ENCODE data around the gene ADGRV1.

Gene ADGRV1, protein sequence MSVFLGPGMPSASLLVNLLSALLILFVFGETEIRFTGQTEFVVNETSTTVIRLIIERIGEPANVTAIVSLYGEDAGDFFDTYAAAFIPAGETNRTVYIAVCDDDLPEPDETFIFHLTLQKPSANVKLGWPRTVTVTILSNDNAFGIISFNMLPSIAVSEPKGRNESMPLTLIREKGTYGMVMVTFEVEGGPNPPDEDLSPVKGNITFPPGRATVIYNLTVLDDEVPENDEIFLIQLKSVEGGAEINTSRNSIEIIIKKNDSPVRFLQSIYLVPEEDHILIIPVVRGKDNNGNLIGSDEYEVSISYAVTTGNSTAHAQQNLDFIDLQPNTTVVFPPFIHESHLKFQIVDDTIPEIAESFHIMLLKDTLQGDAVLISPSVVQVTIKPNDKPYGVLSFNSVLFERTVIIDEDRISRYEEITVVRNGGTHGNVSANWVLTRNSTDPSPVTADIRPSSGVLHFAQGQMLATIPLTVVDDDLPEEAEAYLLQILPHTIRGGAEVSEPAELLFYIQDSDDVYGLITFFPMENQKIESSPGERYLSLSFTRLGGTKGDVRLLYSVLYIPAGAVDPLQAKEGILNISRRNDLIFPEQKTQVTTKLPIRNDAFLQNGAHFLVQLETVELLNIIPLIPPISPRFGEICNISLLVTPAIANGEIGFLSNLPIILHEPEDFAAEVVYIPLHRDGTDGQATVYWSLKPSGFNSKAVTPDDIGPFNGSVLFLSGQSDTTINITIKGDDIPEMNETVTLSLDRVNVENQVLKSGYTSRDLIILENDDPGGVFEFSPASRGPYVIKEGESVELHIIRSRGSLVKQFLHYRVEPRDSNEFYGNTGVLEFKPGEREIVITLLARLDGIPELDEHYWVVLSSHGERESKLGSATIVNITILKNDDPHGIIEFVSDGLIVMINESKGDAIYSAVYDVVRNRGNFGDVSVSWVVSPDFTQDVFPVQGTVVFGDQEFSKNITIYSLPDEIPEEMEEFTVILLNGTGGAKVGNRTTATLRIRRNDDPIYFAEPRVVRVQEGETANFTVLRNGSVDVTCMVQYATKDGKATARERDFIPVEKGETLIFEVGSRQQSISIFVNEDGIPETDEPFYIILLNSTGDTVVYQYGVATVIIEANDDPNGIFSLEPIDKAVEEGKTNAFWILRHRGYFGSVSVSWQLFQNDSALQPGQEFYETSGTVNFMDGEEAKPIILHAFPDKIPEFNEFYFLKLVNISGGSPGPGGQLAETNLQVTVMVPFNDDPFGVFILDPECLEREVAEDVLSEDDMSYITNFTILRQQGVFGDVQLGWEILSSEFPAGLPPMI (N-terminal part only)

DNA sequence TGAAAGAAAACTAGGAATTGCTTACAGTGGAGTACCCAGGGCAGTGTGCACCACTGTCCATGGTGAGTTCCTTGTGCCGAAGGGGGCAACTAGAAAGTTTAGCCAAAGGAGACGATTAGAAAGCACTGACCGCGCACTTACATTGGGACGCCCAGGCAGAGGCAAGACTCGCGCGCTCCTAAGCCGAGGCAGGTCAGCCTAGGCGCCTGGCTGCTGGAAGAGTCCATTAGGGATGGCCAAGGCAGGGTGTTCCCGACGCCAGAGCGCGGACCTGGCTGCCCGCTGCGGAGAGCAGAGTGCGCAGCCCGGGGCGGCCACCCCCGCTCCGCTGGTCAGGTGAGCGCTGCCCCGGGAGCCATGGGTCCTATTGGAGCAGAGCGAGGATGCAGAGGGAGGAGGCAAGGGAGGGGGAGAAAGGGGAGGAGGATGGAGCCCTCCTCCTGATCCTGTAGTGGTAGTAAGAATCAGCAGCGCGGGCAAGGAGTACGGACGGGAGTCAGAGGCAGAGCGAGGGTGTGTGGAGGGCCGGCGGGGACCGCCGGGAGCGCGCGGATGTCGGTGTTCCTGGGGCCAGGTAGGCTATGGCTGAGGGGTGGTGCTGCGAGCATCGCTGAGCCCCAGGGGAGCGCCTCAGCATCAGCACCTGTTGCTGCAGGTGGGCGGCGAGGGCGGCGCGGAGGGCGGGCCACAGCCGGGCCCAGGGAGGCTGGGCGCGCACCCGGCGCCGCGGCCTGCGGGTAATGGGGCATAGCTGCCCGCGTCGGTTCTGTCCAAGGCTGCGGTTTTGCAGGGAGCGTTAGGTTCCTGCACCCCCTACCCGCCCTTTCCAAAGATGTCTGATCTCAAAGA lies at the start of gene ADGRV1:
ADGRV1 (plus strand) TSS at position 454 of the 849 bp plus-strand sequence; CDS start at position 553, 99 bp downstream.
- peak; percentile 12 for DNase-seq (ENCODE audit: low read depth)

DNA sequence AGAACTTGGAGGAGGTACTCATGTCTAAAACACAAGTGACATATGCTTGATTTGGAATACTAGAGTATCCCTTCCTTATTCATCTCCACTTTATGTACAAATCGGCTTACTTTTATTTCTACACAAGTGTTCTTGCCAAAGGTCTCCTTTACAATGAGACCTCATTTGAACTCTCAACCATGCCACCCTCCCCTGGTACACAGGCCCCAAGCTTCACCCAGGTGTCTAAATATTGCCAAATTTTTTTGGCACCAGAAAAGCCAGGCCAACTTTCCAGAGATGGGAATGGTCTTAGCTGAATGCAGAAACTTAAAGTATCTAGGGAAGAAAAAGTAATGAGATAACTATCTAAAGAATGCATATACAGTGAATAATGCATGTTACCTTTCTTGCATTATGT lies 48.2 kb upstream of the ADGRV1 start:
- no peak for DNase-seq (ENCODE audit: low read depth)

DNA sequence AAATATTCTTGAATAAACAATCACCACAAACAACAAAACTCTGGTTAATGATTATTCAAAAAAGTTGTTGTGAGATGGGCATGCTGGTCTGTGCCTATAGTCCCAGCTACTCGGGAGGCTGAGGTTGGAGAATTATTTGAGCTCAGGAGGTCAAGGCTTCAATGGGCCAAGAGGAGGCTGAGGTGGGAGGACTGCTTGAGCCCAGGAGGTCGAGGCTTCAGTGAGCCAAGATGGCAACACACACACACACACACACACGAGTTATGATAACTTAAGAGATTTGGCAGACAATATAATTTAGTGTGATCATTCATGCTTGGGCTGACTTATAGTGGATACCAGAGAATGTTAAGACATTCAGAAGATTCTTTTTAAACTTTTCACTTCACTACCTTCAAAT lies 44.1 kb upstream of the ADGRV1 start:
- no peak for DNase-seq (ENCODE audit: low read depth)

DNA sequence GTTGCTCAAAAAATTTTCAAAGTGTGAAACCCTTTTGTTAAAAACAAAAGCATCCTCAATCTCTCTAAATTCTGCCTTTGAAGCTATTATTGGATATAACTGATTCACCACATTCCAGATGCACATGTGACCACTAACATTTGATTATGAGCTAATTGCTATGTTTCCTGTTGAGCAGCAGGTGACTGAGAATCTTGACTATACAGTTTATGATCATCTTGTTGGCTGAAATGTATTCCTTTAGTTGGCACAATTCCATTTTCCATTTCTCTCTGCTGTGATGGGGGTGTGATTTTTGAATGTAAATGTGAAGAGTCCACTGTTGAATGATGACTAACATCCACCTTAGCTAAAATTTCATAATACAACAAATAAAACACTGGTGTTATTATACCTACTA lies 39.9 kb upstream of the ADGRV1 start:
- DNase-seq (ENCODE audit: low read depth) = peak; percentile 43

DNA sequence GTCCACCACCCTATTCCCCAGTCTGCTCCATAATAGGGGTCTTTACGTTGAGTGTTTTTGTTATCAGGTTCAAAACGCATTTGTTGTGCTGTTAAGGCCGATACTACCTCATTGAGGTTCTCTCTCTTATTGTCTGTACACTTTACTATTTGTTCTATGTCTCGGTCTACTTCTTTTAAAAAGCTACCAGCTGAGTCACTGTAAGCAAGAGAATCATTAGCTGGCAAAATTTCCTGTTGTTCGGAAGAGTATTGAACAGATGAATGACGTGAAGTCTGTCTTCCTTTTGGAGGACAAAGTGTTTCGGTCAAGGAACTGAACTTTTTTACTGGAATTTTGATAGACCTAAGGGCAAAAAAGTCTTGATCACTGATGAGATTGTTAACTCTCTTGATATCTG lies 39.5 kb upstream of the ADGRV1 start:
- DNase-seq (ENCODE audit: low read depth) = no peak

DNA sequence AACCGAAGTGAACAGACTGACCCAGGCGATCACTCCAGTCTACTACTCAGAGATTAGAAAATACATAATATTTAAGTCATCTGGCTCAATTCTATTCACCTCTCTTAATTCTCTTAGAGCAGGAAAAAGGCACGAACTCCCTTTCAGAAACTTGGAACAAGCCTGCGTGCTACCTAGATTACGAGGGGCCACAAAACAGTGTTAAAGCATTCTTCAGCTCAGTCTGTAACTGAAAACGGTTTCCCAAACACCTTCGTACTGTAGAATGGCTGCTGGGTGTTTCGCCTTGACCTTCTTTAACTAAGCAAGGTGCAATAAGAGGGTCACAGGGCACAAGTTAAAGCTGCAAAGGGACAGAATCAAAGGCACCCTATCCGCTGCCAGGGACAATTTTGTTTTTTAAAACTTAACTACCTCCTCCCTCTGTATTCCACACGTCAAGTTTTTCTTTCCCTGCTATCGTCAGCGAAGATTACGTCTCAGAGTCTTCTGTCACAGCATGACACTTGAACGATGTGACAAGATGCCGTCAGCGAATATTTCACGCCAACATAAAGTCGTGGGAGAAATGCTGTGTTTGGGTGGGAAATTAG lies 29.9 kb upstream of the ADGRV1 start:
- peak; percentile 38 for DNase-seq (ENCODE audit: low read depth)

DNA sequence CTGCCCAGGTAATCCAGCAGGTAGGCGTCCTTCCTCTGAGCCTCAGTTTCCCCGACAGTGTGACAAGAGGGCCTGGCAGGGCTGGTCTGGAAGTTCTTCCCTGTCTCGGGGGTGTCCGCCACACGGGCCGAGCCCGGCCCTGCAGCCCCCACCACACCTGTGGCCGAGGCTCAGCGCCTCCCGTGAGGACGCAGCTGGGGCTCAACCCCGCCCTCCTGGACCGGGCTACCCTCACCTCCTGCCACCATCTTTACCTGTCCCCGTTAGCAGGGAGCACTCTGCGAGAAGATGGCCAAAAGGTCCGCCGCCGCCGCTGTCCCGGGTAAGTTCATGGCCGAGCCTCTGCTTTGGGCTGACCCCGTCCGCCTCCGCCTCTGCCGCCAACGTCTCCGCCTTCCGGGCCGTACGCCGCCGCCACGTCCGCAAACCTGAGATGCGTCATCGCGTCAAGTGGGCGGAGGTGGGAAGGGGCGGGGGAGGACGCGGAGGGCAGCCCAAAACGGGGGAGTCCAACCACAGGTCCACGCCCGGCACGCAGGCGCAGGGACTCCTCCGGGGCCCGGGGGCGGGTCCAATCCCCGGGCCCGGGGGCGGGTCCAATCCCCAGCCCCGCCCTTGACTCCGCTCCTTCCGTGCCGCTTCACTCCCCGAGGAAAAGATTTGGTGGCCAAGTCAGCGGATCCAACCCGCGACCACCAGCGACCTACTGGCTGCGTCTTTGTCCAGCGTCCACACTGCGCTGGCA lies 29.2 kb upstream of the ADGRV1 start, which contains the start of gene LYSMD3:
LYSMD3 (minus strand) TSS at position 391 of the 745 bp plus-strand sequence. CDS start 4,295 bp downstream, outside the sequence.
- peak; percentile 98 for DNase-seq (ENCODE audit: low read depth)

DNA sequence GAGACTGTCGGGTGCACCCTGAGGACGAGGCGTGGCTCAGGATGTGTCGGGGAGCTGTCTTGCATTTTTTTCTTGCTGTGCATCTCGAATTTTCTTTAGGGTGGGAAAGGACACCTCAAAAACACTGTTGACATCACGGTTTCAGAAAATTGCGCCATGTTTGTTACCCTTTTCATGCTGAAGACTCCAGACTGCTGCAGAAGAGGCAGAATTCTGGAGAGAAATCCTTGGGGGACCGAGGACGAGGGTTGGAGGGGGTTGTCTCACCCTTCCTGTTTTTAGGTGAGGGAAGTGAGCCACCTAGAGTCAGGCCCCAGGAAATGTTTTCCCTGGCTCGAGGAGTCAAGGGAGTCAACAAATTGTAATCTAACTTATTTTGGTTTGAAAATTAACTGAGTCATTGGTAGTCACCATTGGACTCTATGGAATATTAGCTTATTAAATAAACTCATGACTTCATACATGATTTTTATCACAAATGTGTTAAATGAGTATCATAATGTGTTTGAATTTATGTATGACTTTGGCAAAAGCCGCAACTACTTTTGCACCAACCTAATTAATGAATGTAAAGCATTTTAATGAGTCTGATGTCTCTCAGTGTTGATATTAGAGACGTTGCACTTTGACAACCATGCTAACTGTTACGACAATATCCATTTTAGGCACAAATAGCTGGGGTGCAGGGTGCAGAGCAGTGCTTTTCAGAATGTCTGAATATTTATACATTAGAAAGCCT lies 28.5 kb upstream of the ADGRV1 start:
- peak; percentile 86 for DNase-seq (ENCODE audit: low read depth)

DNA sequence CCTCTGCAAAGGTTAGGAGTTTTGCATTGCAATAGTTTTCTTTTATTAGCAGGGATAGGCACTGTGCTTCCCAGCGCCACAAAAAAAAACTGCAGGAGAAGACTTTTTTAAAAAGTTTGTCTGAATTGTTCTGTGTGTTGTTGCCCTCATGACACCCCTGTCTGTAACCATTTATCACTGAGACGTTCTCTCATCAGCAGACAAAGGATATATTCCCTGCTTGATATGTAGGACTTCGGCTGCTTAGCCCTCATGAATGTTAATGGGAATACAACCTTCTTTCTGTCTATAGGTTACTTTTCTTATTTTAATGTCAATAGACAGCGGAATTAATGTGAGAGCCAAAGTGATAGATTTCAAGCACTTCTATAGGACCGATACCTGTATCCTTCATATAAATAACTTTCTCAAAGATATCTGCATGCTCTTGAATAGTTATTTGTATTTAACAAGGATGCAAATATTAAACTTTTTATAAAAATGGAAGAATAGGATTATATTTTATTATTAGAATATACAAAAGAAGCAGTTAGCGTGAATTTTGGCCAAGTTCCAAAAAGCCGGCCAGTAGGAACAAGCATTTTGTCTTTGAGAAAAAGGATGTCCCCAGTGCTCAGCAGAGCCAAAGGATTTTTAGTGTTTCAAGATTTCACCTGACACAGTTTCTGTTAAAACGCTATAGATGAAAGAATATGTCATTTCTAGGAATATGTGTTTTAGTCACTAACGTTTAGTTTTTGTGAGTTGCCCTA lies 27.7 kb upstream of the ADGRV1 start:
- DNase-seq (ENCODE audit: low read depth) = peak; percentile 10

DNA sequence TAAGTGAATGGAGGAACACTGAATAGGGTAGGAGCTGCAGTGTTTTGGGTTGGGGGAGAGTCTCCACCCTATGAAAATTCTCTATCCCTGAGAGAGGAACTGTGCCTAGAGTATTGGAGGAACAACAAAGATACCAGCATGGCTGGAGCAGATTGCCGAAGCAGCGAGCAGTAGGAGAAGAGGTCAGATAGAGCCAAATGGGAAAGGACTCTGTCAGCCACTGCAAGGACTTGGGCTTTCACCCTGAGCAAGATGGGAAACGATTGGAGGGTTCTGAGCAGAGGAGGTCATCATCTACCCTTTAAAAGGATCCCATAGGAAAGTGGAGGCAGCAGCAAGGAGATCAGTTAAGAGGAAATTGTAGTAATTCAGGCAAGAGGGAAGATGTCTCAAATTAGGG lies 24.8 kb upstream of the ADGRV1 start:
- DNase-seq (ENCODE audit: low read depth) = no peak

DNA sequence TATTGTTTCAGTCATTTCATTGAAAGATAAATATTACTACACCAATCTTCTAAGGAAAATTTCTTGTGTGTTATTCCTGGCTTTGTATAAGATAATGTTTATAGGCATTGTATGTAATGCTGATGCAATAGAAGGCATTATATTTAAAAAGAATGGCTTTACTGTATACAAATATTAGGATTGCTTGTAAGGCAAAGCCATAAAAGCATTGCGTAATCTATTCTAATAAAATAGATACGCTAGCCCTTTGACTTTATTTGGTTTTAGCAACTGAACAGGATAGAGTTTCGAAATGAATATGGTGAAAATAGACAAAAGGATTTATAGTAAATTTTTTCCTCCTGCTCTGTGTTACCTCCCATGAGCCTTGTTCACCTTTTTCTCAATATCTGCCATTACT lies 23.7 kb upstream of the ADGRV1 start:
- no peak for DNase-seq (ENCODE audit: low read depth)

DNA sequence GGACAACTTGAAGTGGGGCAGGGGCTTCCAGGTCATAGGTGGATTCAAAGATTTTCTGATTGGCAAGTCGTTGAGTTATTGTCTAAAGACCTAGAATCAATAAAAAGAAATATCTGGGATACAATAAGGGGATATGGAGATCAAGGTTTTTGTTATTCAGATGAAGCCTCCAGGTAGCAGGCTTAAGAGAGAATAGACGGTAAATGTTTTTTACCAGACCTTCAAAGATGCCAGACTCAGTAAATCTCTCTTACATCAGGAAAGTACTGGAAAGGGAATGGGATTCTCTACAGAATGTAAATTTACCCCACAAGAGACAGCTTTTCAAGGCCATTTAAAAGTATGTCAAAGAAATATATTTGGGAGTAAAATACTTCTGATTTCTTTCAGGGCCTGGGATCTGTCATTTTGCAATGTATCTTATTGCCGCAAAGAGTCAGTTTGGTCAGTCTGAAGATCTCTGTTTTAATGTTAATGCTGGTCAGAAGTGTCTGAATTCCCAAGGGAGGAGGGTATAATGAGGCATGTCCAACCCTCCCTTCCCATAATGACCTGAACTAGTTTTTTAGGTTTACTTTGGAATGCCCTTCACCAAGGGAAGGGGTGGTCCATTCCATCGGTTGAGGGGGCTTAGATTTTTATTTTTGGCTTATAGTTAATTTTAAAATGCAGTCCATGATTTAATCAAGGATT lies 15.6 kb upstream of the ADGRV1 start:
- DNase-seq (ENCODE audit: low read depth) = no peak

DNA sequence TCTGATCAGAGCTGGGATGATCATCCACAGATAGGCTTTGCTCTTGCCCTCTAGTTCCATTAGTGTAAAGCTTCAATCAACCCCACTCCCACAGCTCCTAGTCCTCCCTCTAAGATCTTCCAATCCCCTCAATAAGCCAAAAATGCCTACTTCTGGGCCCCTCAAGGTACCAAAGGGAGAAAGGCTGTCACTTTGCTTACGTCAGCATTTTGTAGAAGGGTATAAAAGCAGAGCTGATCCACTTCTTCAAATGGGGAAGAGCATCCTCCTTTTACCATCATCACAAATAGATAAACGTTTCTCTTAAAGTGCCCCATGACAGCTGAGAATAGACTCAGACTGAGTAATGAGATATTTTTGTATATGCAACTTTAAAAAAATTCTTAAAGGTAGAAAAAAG lies 13.1 kb upstream of the ADGRV1 start:
- DNase-seq (ENCODE audit: low read depth) = no peak

DNA sequence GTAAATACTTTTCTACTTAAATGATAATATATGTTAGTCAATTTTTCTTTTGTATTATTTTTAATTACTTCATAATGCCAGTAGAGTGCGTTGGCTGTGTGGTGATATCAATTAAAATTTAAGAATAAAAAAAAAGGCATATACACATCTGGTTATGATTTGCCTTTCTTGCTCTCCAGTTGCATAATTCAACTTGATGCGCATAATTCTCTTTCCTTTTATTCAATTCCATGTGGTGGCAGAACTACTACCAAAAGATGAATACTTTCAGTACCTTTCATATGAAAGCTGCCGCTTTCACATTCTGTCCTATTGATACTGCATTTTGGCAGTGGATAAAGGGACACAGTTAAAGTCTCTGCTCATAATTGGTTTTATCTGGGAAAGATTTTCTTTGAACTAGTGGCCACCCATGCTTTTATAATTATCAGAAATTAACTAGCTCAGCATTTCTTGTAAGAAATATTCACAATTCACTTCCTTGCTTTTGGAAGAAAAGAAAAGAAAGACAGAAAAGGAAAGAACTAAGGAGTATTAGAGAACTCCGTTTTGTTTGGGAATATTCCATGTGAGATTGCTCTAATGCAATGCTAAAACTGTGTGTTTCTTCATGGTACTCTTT lies 12.3 kb upstream of the ADGRV1 start:
- DNase-seq (ENCODE audit: low read depth) = no peak

DNA sequence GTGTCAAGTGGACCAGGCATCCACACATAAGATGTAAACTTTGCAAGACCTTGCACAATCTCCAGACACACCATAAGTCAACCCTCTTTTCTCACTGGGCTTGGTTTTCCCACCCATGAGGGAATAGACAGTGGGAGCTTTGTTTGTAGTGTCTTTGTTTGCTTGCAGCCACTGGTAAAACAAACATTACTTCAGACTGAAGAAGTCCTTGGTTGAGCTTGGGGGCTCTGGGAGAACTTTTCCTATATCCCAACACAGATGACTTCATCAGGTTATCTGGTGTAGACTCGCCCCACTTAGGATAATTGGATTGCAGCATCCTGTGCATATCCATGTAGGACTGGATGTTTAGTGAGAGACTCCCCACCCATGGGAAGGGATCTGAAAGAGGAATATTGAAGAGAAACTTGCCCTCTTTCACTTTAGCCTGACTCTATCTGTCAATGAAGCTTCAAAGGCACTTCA lies 11.5 kb upstream of the ADGRV1 start:
- no peak for DNase-seq (ENCODE audit: low read depth)

DNA sequence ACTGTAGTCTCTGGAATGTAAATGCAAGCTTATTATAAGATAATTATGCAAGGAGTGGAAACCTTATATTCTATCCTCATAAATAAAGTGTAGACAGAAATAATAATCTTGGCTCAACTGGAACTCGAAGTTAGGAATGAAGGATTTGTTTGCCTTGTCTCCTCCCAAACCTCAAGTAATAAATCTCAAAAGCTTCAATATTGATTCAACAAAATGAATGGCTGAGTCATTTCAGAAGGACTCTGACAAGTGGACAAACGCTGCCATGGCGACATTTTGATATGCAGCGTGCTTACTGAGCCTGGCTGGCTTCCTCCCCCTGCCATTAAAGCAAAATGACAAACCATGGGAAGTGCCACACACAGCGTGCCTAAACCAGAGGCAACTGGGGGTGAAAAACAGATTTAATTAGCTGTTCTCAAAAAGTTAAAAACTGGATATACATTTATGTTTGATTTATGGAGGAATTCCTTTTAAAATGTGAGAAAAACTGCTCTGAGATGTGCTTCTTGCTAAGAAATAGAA lies 10.5 kb upstream of the ADGRV1 start:
- DNase-seq (ENCODE audit: low read depth) = peak; percentile 55

DNA sequence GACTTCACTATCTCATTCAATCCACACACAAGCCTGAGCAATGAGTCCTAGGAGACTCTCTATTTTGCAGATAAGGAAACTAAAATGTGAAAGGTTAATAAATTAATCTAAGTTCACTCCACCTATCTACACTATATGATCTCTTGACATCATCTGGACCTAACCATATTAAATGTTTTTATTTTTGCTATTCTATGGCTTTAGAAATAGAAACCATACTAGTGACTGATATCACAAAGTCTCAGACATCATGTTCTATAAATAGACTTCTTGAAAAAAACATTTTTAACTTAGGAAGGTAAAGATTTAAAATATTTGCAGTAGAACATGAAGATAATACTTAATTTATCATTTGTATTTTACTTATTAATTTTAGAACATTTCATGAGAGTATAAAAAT lies 9.4 kb upstream of the ADGRV1 start:
- DNase-seq (ENCODE audit: low read depth) = no peak

All from EH (cell line).